ENCODE data around the gene RIC8B.

DNA sequence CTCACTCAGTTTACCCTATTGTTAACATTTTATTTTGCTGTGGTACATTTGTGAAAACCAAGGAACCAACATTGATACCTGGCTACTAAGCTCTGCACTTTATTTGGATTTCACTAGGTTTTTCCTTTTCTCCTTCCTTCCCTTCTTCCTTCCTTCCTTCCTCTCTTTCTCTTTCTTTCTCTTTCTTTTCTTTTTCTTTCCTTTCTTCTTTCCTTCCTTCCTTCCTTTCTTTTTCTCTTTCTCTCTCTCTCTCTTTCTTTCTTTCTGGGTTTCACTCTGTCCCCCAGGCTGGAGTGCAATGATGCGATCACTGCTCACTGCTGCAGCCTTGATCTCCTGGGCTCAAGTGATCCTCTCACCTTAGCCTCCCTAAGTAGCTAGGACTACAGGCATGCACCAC is 152.2 kb downstream of the RIC8B start:
- TF ChIP-seq, protein P1, sequence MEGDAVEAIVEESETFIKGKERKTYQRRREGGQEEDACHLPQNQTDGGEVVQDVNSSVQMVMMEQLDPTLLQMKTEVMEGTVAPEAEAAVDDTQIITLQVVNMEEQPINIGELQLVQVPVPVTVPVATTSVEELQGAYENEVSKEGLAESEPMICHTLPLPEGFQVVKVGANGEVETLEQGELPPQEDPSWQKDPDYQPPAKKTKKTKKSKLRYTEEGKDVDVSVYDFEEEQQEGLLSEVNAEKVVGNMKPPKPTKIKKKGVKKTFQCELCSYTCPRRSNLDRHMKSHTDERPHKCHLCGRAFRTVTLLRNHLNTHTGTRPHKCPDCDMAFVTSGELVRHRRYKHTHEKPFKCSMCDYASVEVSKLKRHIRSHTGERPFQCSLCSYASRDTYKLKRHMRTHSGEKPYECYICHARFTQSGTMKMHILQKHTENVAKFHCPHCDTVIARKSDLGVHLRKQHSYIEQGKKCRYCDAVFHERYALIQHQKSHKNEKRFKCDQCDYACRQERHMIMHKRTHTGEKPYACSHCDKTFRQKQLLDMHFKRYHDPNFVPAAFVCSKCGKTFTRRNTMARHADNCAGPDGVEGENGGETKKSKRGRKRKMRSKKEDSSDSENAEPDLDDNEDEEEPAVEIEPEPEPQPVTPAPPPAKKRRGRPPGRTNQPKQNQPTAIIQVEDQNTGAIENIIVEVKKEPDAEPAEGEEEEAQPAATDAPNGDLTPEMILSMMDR (IDR thresholded peaks at IDR 0.05): no peak
- no peak for TF ChIP-seq POLR2A (IDR thresholded peaks at IDR 0.05)
